ENCODE results near the gene C1orf21. TPM values are rescaled to one million over a fixed set of nuclear protein-coding genes. Genes with fewer than 3 reads are reported as not detected.

Gene C1orf21
- total RNA-seq, 2 donors from 2014 or later, result 10.4 to 15.2 TPM

- H3K4me1 ChIP-seq (ENCODE audit: control insufficient read depth in 1 of 2, low read depth in 2 of 2), result no peaks in the 10 kb centered on the region
- DNase-seq (ENCODE audit: low spot score) (no peak), ATAC-seq (ENCODE audit: insufficient number of reproducible peaks, low FRiP score, low read depth) (no peak)
- H3K27me3 ChIP-seq (replicated peaks; ENCODE audit: insufficient read depth), result no peaks in the 10 kb centered on the region
- no peak for TF ChIP-seq CTCF (IDR thresholded peaks at IDR 0.05)
- no peak overlapping the region for H3K4me3 ChIP-seq
- H3K9me3 ChIP-seq, result no peaks in the 10 kb centered on the region
- H3K27ac ChIP-seq, result no peak overlapping the region
- H3K36me3 ChIP-seq, result no peaks in the 10 kb centered on the region
Measured at GRCh38 chr1:184577319-184577718, 190.5 kb downstream of the C1orf21 start.

- Histone ChIP-seq H3K4me3 (no peak overlapping the region), H3K9me3 (no peaks in the 10 kb centered on the region), H3K36me3 (no peaks in the 10 kb centered on the region), H3K27me3 (replicated peaks; ENCODE audit: insufficient read depth) (no peaks in the 10 kb centered on the region), H3K4me1 (ENCODE audit: control insufficient read depth in 1 of 2, low read depth in 2 of 2) (no peaks in the 10 kb centered on the region), H3K27ac (no peak overlapping the region)
- no peak for DNase-seq (ENCODE audit: low spot score)
- no peak for TF ChIP-seq CTCF (IDR thresholded peaks at IDR 0.05)
- ATAC-seq (ENCODE audit: insufficient number of reproducible peaks, low FRiP score, low read depth), result no peak
Measured at GRCh38 chr1:184582411-184582810, 195.6 kb downstream of the C1orf21 start.

- no peak for TF ChIP-seq CTCF (IDR thresholded peaks at IDR 0.05)
- Histone ChIP-seq H3K36me3 (no peaks in the 10 kb centered on the region), H3K4me3 (no peak overlapping the region), H3K27me3 (replicated peaks; ENCODE audit: insufficient read depth) (no peaks in the 10 kb centered on the region), H3K4me1 (ENCODE audit: control insufficient read depth in 1 of 2, low read depth in 2 of 2) (no peaks in the 10 kb centered on the region), H3K9me3 (no peaks in the 10 kb centered on the region), H3K27ac (no peak overlapping the region)
- DNase-seq (ENCODE audit: low spot score), result no peak
- ATAC-seq (ENCODE audit: insufficient number of reproducible peaks, low FRiP score, low read depth), result no peak
Measured at GRCh38 chr1:184583849-184584248, 197.0 kb downstream of the C1orf21 start.

- H3K4me3 ChIP-seq, result no peak overlapping the region
- H3K9me3 ChIP-seq, result no peaks in the 10 kb centered on the region
- no peak for DNase-seq (ENCODE audit: low spot score)
- ATAC-seq (ENCODE audit: insufficient number of reproducible peaks, low FRiP score, low read depth), result no peak
- H3K27me3 ChIP-seq (replicated peaks; ENCODE audit: insufficient read depth), result no peaks in the 10 kb centered on the region
- TF ChIP-seq CTCF (IDR thresholded peaks at IDR 0.05), result no peak
- no peaks in the 10 kb centered on the region for H3K4me1 ChIP-seq (ENCODE audit: control insufficient read depth in 1 of 2, low read depth in 2 of 2)
- no peak overlapping the region for H3K27ac ChIP-seq
- H3K36me3 ChIP-seq, result no peaks in the 10 kb centered on the region
Measured at GRCh38 chr1:184588701-184589100, 201.9 kb downstream of the C1orf21 start.

- DNase-seq (ENCODE audit: low spot score) (no peak), ATAC-seq (ENCODE audit: insufficient number of reproducible peaks, low FRiP score, low read depth) (no peak)
- H3K9me3 ChIP-seq, result no peaks in the 10 kb centered on the region
- no peak for TF ChIP-seq CTCF (IDR thresholded peaks at IDR 0.05)
- no peaks in the 10 kb centered on the region for H3K36me3 ChIP-seq
- no peaks in the 10 kb centered on the region for H3K27me3 ChIP-seq (replicated peaks; ENCODE audit: insufficient read depth)
- H3K4me1 ChIP-seq (ENCODE audit: control insufficient read depth in 1 of 2, low read depth in 2 of 2), result no peaks in the 10 kb centered on the region
- H3K4me3 ChIP-seq, result no peak overlapping the region
- H3K27ac ChIP-seq, result no peak overlapping the region
Measured at GRCh38 chr1:184590163-184590750, 203.4 kb downstream of the C1orf21 start.
